Nephron (organoid): Measurements from ENCODE around the gene SLC25A27.
A peak's percentile ranks its signal among the peaks of the same experiment; 100 is the strongest.

Experiments
- H3K27ac Mint-ChIP-seq, 3 experiments: 2 replicates each; pipeline ENCODE4 v1.8.0; 2020; ENCODE audit warnings: mixed read lengths in 3 of 3, mild to moderate bottlenecking in 2 of 3, moderate library complexity in 1 of 3
- H3K27me3 Mint-ChIP-seq: 2 replicates; pipeline ENCODE4 v1.8.0; 2021; ENCODE audit warnings: low read depth, mild to moderate bottlenecking, moderate library complexity, mixed read lengths
- H3K36me3 Mint-ChIP-seq: 2 replicates; pipeline ENCODE4 v1.8.0; 2020; ENCODE audit warnings: low read depth, mixed read lengths
- H3K4me1 Mint-ChIP-seq: 2 replicates; pipeline ENCODE4 v1.8.0; 2020; ENCODE audit warnings: mixed read lengths
- H3K4me3 Mint-ChIP-seq, 3 experiments: 2 replicates each; pipeline ENCODE4 v1.8.0; 2020; ENCODE audit warnings: mild to moderate bottlenecking in 3 of 3, mixed read lengths in 3 of 3, moderate library complexity in 2 of 3
- H3K9me3 Mint-ChIP-seq: 2 replicates; pipeline ENCODE4 v1.8.0; 2020; ENCODE audit warnings: mixed read lengths
- CTCF ChIP-seq, 3 experiments: fragments of 200-600 bp; sonication (generic); IDR thresholded peaks; one replicate each; pipeline ENCODE4 v1.5.0; 2021; ENCODE audit warnings: antibody characterized with exemption in 3 of 3; ENCODE audit not compliant: unreplicated experiment in 3 of 3

SLC25A27 gene

DNA sequence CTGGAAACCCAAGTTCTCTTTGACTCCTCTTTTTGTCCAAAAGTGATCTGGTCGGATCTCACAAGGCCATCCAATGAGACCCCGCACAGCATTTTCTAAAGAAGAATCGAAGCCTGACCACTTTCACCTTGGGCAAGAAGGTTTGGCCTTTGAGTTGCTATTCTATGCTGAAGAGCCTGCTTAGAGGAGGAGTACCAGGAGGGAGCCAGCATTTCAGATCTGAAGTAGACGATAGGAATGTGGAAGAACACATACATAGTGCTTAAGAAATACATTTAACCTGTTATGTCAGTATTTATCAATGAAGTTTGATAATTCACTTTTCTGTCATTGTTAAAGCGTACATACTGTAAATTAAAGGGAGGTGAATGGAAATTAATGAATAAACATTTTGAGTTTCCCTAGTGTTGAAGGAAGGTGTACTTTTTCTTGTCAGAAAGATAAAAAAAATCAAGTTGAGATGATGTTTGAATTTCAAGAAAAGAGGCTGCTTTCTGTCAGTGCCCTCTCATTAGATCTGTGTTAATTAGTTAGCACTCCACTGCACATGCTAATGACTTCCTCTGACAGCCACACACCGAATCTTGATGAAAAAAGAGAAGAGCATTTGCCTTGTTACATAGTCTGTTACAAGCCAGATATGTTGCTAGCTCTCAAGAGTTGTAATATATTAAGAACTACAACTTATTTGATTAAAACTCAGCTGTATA lies 24.0 kb downstream of the SLC25A27 start:
- Mint-ChIP-seq H3K4me3 (no peak overlapping the region), H3K36me3 (peaks cover 6% of the 10 kb centered on the region), H3K27ac (no peak overlapping the region), H3K4me1 (no peaks in the 10 kb centered on the region), H3K27me3 (no peaks in the 10 kb centered on the region), H3K9me3 (no peaks in the 10 kb centered on the region)
- no peak for TF ChIP-seq CTCF (IDR thresholded peaks at IDR 0.05; ENCODE audit: unreplicated experiment in 3 of 3)

- peaks cover 6% of the 10 kb centered on the region for H3K36me3 Mint-ChIP-seq
- no peaks in the 10 kb centered on the region for H3K9me3 Mint-ChIP-seq
- peak; percentile 40 to 50 (median 46) for TF ChIP-seq CTCF (IDR thresholded peaks at IDR 0.05; ENCODE audit: unreplicated experiment in 3 of 3)
- no peaks in the 10 kb centered on the region for H3K4me1 Mint-ChIP-seq
- H3K4me3 Mint-ChIP-seq, result no peak overlapping the region
- no peaks in the 10 kb centered on the region for H3K27me3 Mint-ChIP-seq
- H3K27ac Mint-ChIP-seq, result no peak overlapping the region
These were observed 24.5 kb downstream of the SLC25A27 start for GRCh38 chr6:46677314-46677654.

DNA sequence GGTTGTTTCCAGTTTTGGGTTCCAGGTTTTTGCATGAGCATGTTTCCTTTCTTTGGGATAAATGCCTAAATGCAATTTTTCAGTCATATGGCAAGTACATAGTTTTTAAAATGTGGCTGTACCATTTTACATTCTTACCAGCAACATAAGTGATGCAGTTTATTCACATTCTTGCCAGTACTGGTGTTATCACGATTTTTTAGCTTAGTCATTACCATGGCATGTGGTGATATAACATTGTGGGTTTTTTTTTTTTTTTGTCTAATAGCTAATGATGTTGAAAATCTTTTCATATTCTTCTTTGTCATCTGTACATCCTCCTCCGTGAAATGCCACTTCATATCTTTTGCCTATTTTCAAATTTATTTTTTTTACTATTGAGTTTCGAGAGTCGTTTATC lies 32.0 kb downstream of the SLC25A27 start:
- H3K9me3 Mint-ChIP-seq, result peaks cover 8% of the 10 kb centered on the region
- peaks cover 9% of the 10 kb centered on the region for H3K4me1 Mint-ChIP-seq
- no peak overlapping the region for H3K27ac Mint-ChIP-seq
- no peaks in the 10 kb centered on the region for H3K27me3 Mint-ChIP-seq
- no peak for TF ChIP-seq CTCF (IDR thresholded peaks at IDR 0.05; ENCODE audit: unreplicated experiment in 3 of 3)
- H3K4me3 Mint-ChIP-seq, result no peak overlapping the region
- H3K36me3 Mint-ChIP-seq, result no peaks in the 10 kb centered on the region

DNA sequence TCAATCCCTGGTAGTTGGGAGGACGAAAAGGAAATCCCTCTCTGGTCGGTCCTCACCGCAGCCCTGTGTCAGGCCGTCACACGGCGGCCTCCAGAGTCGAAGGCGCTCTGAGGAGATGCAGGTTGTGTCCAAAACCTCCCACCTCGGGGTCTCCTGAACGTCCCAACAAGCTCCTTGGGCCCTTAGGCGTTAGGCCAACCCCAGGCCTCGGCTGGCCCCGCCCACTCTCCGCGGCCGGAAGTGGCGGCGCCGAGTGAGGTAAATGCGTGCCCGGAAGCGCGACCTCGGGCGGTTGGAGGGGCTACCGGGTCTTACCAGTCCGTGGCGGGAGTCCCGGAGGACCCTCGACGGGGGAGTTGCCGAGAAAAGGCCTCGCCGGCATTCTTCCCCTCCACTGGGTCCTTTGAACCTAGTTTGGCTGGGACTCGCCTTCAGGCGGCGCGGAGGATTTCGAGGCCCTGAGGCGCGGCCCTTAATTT lies 34.9 kb downstream of the SLC25A27 start, which contains the start of gene TDRD6:
Gene TDRD6, plus strand, starts transcription at position 267 of the 479 bp plus-strand sequence. CDS start 244 bp downstream, outside the sequence.
- no peak for TF ChIP-seq CTCF (IDR thresholded peaks at IDR 0.05; ENCODE audit: unreplicated experiment in 3 of 3)
- H3K4me1 Mint-ChIP-seq, result peaks cover 17% of the 10 kb centered on the region
- no peak within 1 kb of the TSS for H3K27ac Mint-ChIP-seq
- H3K4me3 Mint-ChIP-seq, result no peak within 1 kb of the TSS
- H3K27me3 Mint-ChIP-seq, result no peaks in the 10 kb centered on the region
- no peaks in the 10 kb centered on the region for H3K36me3 Mint-ChIP-seq
- peaks cover 8% of the 10 kb centered on the region for H3K9me3 Mint-ChIP-seq

- H3K9me3 Mint-ChIP-seq, result peaks cover 8% of the 10 kb centered on the region
- H3K4me1 Mint-ChIP-seq, result peaks cover 17% of the 10 kb centered on the region
- H3K27me3 Mint-ChIP-seq, result no peaks in the 10 kb centered on the region
- H3K36me3 Mint-ChIP-seq, result no peaks in the 10 kb centered on the region
- H3K4me3 Mint-ChIP-seq, result no peak overlapping the region
- no peak for TF ChIP-seq CTCF (IDR thresholded peaks at IDR 0.05; ENCODE audit: unreplicated experiment in 3 of 3)
- H3K27ac Mint-ChIP-seq, result no peak overlapping the region
These were observed 35.6 kb downstream of the SLC25A27 start for GRCh38 chr6:46688117-46688965.
